ENCODE results near the gene FLOT1.

DNA sequence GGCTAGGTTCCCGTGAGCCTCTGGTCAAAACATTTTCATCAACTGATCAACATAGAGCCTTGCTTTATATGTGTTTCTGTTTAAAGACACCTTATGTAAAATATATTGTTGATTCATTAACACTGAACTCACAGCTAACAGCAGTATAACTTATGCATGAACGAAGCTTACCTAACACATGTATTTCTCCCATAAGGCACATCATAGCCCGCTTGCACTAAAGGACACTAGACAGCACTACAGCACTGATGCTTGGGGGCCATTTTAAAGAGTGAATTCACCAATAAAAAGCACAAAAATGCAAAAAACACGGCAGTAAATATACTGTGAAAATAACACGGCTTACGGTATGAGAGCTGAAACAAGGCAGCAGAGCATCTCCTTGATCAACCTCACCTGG lies 4.0 kb downstream of the FLOT1 start:
- TF ChIP-seq, protein P1, sequence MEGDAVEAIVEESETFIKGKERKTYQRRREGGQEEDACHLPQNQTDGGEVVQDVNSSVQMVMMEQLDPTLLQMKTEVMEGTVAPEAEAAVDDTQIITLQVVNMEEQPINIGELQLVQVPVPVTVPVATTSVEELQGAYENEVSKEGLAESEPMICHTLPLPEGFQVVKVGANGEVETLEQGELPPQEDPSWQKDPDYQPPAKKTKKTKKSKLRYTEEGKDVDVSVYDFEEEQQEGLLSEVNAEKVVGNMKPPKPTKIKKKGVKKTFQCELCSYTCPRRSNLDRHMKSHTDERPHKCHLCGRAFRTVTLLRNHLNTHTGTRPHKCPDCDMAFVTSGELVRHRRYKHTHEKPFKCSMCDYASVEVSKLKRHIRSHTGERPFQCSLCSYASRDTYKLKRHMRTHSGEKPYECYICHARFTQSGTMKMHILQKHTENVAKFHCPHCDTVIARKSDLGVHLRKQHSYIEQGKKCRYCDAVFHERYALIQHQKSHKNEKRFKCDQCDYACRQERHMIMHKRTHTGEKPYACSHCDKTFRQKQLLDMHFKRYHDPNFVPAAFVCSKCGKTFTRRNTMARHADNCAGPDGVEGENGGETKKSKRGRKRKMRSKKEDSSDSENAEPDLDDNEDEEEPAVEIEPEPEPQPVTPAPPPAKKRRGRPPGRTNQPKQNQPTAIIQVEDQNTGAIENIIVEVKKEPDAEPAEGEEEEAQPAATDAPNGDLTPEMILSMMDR (IDR thresholded peaks at IDR 0.05; ENCODE audit: insufficient read depth, low read length, poor library complexity, severe bottlenecking) = no peak
- no peak for TF ChIP-seq EZH2phosphoT487 (conservative IDR thresholded peaks at IDR 0.05; ENCODE audit: low read length)

Data from SU-DHL-6 (cell line).